Measurements from ENCODE around the gene ADK. TPM values are rescaled to one million over a fixed set of nuclear protein-coding genes. Genes with fewer than 3 reads are reported as not detected.

Gene ADK
- total and polyA plus RNA-seq, 2 of the 4 experiments (the other 2 are of a cell fraction), result 30.6 to 40.9 TPM

GRCh38 chr10:74104996-74105395 is 46.0 kb upstream of the ADK start:
- Histone ChIP-seq H3K9me3 (ENCODE audit: control insufficient read depth, insufficient read depth, low read length) (no peaks in the 10 kb centered on the region), H4K8ac (ENCODE audit: low read depth in 2 of 2, low read length in 2 of 2) (no peak overlapping the region), H4K91ac (ENCODE audit: insufficient read depth, low read depth, low read length) (no peak overlapping the region), H3K79me1 (ENCODE audit: low read depth in 1 of 2, low read length in 2 of 2) (peaks cover 41 to 61% of the 10 kb centered on the region in 2 experiments), H4K5ac (ENCODE audit: low read depth, low read length) (no peak overlapping the region), H4K20me1 (ENCODE audit: insufficient read depth, low read length) (peaks cover 22% of the 10 kb centered on the region; the same call in 1 of the 2 replicates), H2AK5ac (ENCODE audit: low read depth, low read length) (no peak overlapping the region), H2BK5ac (ENCODE audit: low read depth, low read length, poor library complexity, severe bottlenecking) (no peak overlapping the region), H3K18ac (ENCODE audit: low read depth, low read length) (no peak overlapping the region), H3K56ac (ENCODE audit: extremely low read depth, insufficient read depth, low read length) (no peak overlapping the region), H2BK20ac (ENCODE audit: low read depth, low read length) (no peak overlapping the region), H2BK120ac (ENCODE audit: low read depth, low read length) (no peak overlapping the region), H3K27me3 (ENCODE audit: control insufficient read depth, insufficient read depth, low read length) (no peaks in the 10 kb centered on the region), H3K4ac (ENCODE audit: low read depth, low read length) (no peak overlapping the region), H3K23ac (ENCODE audit: low read depth, low read length) (no peak overlapping the region), H3K4me2 (ENCODE audit: low read depth, low read length) (no peak overlapping the region), H3K4me3 (ENCODE audit: insufficient read depth, low read depth, low read length) (no peak overlapping the region), H2AK9ac (replicated peaks; ENCODE audit: low read depth, low read length, poor library complexity) (no peak overlapping the region), H2AFZ (replicated peaks; ENCODE audit: low read length, poor library complexity) (no peak overlapping the region), H3K27ac (ENCODE audit: insufficient read depth, low read length) (no peak overlapping the region), H3K9me1 (ENCODE audit: insufficient read depth, low read length) (0 out of 2 replicates have a peak, but pooled peaks cover 3% of the 10 kb centered on the region), H2BK15ac (ENCODE audit: low read depth, low read length) (no peak overlapping the region), H3K36me3 (ENCODE audit: control insufficient read depth, insufficient read depth, low read length) (peaks cover 74% of the 10 kb centered on the region), H3K14ac (replicated peaks; ENCODE audit: low read depth, low read length) (no peak overlapping the region), H3K9ac (ENCODE audit: low read depth, low read length) (no peak overlapping the region), H3K4me1 (ENCODE audit: control insufficient read depth, insufficient read depth, low read length) (no peaks in the 10 kb centered on the region)
- no TSS peak for BruUV-seq (replicated peaks)
- intact Hi-C loops (cut with micrococcal nuclease) (no loop called here), in situ Hi-C loops (cut with MboI; ENCODE audit: low sequenced_read_pairs) (no loop called here), dilution Hi-C loops (cut with HindIII; ENCODE audit: low sequenced_read_pairs, unreplicated experiment) (no loop called here)
- ChIA-PET CTCF (no interaction called here), POLR2A (ENCODE audit: unreplicated experiment) (no interaction called here)
- no peak for DNase-seq
- 100% methylated on average over 3 of the region's 8 CpGs; no CpG with 5 or more reads in 1 of the 2 experiments for WGBS, 2 experiments (ENCODE audit: extremely low coverage in 2 of 2, insufficient read length in 1 of 2)
- ATAC-seq (ENCODE audit: low read depth), result no peak
- TF ChIP-seq MAFK (IDR thresholded peaks at IDR 0.05; ENCODE audit: low read depth, low read length), result no peak
- no peak for TF ChIP-seq CTCF (conservative IDR thresholded peaks at IDR 0.05; ENCODE audit: low read depth, low read length)

All from IMR-90 (cell line).